Uterus (tissue), 2 donors: ENCODE data around the gene RABGAP1L.

ENCODE experiments used
- POLR2A ChIP-seq, 2 donors: fragments of 450-650 bp; IDR thresholded peaks; one replicate each; pipeline ENCODE4 v1.6.1; 2016; ENCODE audit warnings: antibody characterized with exemption in 2 of 2, mild to moderate bottlenecking in 1 of 2, moderate library complexity in 1 of 2
- TF ChIP-seq, protein P1 (sequence below), 4 experiments: fragments of 200-600 bp in 2 of 4; fragments of 450-650 bp in 2 of 4; sonication (generic) in 2 of 4; IDR thresholded peaks; one replicate each; pipeline ENCODE4 v1.5.1; 2016 to 2019; ENCODE audit warnings: antibody characterized with exemption in 4 of 4, mild to moderate bottlenecking in 2 of 4, moderate library complexity in 1 of 4

DNA sequence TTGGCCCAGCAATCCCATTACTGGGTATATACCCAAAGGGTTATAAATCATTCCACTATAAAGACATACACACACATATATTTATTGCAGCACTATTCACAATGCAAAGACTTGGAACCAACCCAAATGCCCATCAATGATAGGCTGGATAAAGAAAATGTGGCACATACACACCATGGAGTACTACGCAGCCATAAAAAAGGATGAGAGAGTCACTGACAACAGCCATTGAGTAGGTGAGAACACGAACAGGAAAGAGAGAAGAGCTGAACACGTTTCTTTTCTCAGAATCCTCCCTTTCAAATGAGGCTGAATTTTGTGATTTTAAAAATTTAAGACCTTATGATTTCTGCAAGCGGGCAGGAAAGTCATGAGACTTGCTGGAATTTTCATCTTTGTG, 10.1 kb upstream of the RABGAP1L start:
- TF ChIP-seq, protein P1, sequence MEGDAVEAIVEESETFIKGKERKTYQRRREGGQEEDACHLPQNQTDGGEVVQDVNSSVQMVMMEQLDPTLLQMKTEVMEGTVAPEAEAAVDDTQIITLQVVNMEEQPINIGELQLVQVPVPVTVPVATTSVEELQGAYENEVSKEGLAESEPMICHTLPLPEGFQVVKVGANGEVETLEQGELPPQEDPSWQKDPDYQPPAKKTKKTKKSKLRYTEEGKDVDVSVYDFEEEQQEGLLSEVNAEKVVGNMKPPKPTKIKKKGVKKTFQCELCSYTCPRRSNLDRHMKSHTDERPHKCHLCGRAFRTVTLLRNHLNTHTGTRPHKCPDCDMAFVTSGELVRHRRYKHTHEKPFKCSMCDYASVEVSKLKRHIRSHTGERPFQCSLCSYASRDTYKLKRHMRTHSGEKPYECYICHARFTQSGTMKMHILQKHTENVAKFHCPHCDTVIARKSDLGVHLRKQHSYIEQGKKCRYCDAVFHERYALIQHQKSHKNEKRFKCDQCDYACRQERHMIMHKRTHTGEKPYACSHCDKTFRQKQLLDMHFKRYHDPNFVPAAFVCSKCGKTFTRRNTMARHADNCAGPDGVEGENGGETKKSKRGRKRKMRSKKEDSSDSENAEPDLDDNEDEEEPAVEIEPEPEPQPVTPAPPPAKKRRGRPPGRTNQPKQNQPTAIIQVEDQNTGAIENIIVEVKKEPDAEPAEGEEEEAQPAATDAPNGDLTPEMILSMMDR (IDR thresholded peaks at IDR 0.05): no peak
- TF ChIP-seq POLR2A (IDR thresholded peaks at IDR 0.05): no peak
